CD14-positive monocyte (primary cell): ENCODE data around the gene RAB39B. TPM values are rescaled to one million over a fixed set of nuclear protein-coding genes. Genes with fewer than 3 reads are reported as not detected.

Experiments used
- DNase-seq, 3 donors: peaks; one replicate each; pipeline ENCODE4 v3.0.0-alpha.2; 2011 to 2022
- H2AFZ ChIP-seq: 2 replicates; pipeline ENCODE4 v1.6.0; 2012; ENCODE audit warnings: mild to moderate bottlenecking, low read depth, low read length, inconsistent platforms; ENCODE audit not compliant: insufficient read depth, poor library complexity, severe bottlenecking
- H3K27ac ChIP-seq, 2 donors: 1 replicate in 1 of 2; 2 replicates in 1 of 2; pipeline ENCODE4 v1.5.1; 2012 to 2013; ENCODE audit warnings: low read length in 2 of 2, control low read depth in 1 of 2, inconsistent platforms in 1 of 2, low read depth in 1 of 2, mild to moderate bottlenecking in 1 of 2
- H3K27me3 ChIP-seq, 2 donors: one replicate each; pipeline versions ENCODE4 v1.6.0 to v1.6.1; 2011 to 2013; ENCODE audit warnings: low read length in 2 of 2; ENCODE audit not compliant: control insufficient read depth in 2 of 2, insufficient read depth in 2 of 2
- H3K36me3 ChIP-seq, 2 donors: replicated peaks in 1 of 2; 1 replicate in 1 of 2; 2 replicates in 1 of 2; pipeline versions ENCODE4 v1.5.1 to v1.6.1; 2012 to 2013; ENCODE audit warnings: low read length in 2 of 2, control low read depth in 1 of 2, inconsistent platforms in 1 of 2, mild to moderate bottlenecking in 1 of 2; ENCODE audit not compliant: insufficient read depth in 2 of 2, control insufficient read depth in 1 of 2
- H3K4me1 ChIP-seq, 2 donors: 1 replicate in 1 of 2; 2 replicates in 1 of 2; pipeline versions ENCODE4 v1.5.1 to v1.6.1; 2012 to 2013; ENCODE audit warnings: low read length in 2 of 2, control low read depth in 1 of 2, inconsistent platforms in 1 of 2, mild to moderate bottlenecking in 1 of 2, moderate library complexity in 1 of 2; ENCODE audit not compliant: insufficient read depth in 2 of 2, control insufficient read depth in 1 of 2
- H3K4me2 ChIP-seq: replicated peaks from 2 replicates; pipeline ENCODE3; 2012; ENCODE audit warnings: low read length, moderate library complexity, mild to moderate bottlenecking; ENCODE audit not compliant: poor library complexity, severe bottlenecking; ENCODE audit errors: extremely low read depth
- H3K4me3 ChIP-seq, 3 experiments: fragments of 200-600 bp in 1 of 3; sonication (generic) in 1 of 3; replicated peaks in 1 of 3; 1 replicate in 2 of 3; 2 replicates in 1 of 3; pipeline ENCODE4 v1.5.1; 2011 to 2013; ENCODE audit warnings: low read length in 3 of 3, mild to moderate bottlenecking in 3 of 3, control low read depth in 2 of 3, low read depth in 2 of 3, inconsistent platforms in 1 of 3, moderate library complexity in 1 of 3
- H3K79me2 ChIP-seq: 2 replicates; pipeline ENCODE4 v1.6.0; 2012; ENCODE audit warnings: mild to moderate bottlenecking, control low read depth, inconsistent platforms, low read length, moderate library complexity; ENCODE audit not compliant: insufficient read depth
- H3K9ac ChIP-seq: 2 replicates; pipeline ENCODE4 v1.6.0; 2017; ENCODE audit warnings: low read length, mild to moderate bottlenecking; ENCODE audit not compliant: insufficient read depth, poor library complexity, severe bottlenecking
- H3K9me3 ChIP-seq, 2 donors: replicated peaks in 1 of 2; 1 replicate in 1 of 2; 2 replicates in 1 of 2; pipeline versions ENCODE4 v1.5.1 to v1.6.1; 2012 to 2013; ENCODE audit warnings: low read length in 2 of 2, control low read depth in 1 of 2; ENCODE audit not compliant: control insufficient read depth in 1 of 2, insufficient read depth in 1 of 2
- H4K20me1 ChIP-seq: 2 replicates; pipeline ENCODE4 v1.6.0; 2012; ENCODE audit warnings: mild to moderate bottlenecking, low read length, control low read depth, moderate library complexity; ENCODE audit not compliant: insufficient read depth
- H3K27ac Mint-ChIP-seq, 7 donors: one replicate each; pipeline ENCODE4 v1.8.0; 2020; ENCODE audit warnings: mild to moderate bottlenecking in 7 of 7, mixed read lengths in 7 of 7, moderate library complexity in 6 of 7, inconsistent platforms in 2 of 7
- H3K27me3 Mint-ChIP-seq, 3 donors: one replicate each; pipeline ENCODE4 v1.8.0; 2021 to 2022; ENCODE audit warnings: low read depth in 3 of 3, mild to moderate bottlenecking in 3 of 3, mixed read lengths in 3 of 3, moderate library complexity in 3 of 3, inconsistent platforms in 1 of 3
- H3K36me3 Mint-ChIP-seq, 2 donors: one replicate each; pipeline ENCODE4 v1.8.0; 2020; ENCODE audit warnings: mixed read lengths in 2 of 2, inconsistent platforms in 1 of 2, mild to moderate bottlenecking in 1 of 2
- H3K4me1 Mint-ChIP-seq: one replicate; pipeline ENCODE4 v1.8.0; 2020; ENCODE audit warnings: mild to moderate bottlenecking, mixed read lengths
- H3K4me3 Mint-ChIP-seq, 2 donors: one replicate each; pipeline ENCODE4 v1.8.0; 2020; ENCODE audit warnings: mild to moderate bottlenecking in 2 of 2, mixed read lengths in 2 of 2, moderate library complexity in 1 of 2
- H3K9me3 Mint-ChIP-seq, 7 donors: one replicate each; pipeline ENCODE4 v1.8.0; 2020 to 2022; ENCODE audit warnings: mixed read lengths in 7 of 7, mild to moderate bottlenecking in 6 of 7, moderate library complexity in 6 of 7, inconsistent platforms in 2 of 7
- WGBS: methylation state at CpG from one replicate; pipeline ENCODE4 v1.1.5; 2013; ENCODE audit warnings: missing lambda C conversion rate; ENCODE audit not compliant: insufficient coverage; 5-methylcytosine and 5-hydroxymethylcytosine counted together
- intact Hi-C, 2 donors: fragments of 100-400 bp; cut with micrococcal nuclease; formaldehyde crosslinking; loops; one replicate each; pipeline versions ENCODE4 v1.15.0 to v1.15.1; 2023
- polyA plus RNA-seq, 3 donors: library from polyadenylated mRNA; depleted of rRNA in 1 of 3; unstranded in 2 of 3; stranded (reverse) in 1 of 3; fragments of 300-500 nt in 2 of 3; fragments of >200 nt in 1 of 3; fragmentation: Illumina TruSeq in 2 of 3; gene quantifications; 1 replicate in 2 of 3; 2 replicates in 1 of 3; pipeline ENCODE4 v1.2.3, GENCODE V29; 2012 to 2021
- TF ChIP-seq, protein P1 (sequence below): fragments of 200-600 bp; IDR thresholded peaks from one replicate; pipeline ENCODE4 v1.8.0; 2022; ENCODE audit warnings: antibody characterized with exemption, mild to moderate bottlenecking

RAB39B gene
- polyA plus RNA-seq, 3 donors: 0.20 to 0.41 (median 0.25) TPM

DNA sequence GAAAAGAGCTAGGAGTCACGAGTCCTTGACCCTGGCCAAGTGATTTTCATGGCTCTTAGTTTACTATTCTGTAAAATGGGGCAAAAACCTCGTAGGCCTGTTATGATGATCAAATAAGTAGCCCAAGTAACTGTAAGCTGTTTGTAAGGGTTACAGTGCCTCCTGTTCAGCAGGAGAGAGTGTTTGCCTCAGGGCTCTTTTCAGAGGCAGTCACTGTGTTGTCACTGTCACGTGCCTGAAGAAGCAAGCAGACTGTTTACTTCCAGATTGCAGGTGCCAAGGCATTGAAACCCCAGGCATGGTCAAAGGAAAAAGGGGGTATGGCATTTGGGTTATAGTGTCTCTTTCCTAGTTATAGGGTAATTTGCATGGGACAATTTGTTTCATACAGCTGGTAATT lies 4.5 kb downstream of the RAB39B start:
- Mint-ChIP-seq H3K27me3 (peaks cover 0 to 2% (median 0%) of the 10 kb centered on the region in 3 donors), H3K4me3 (no peak overlapping the region), H3K36me3 (no peaks in the 10 kb centered on the region), H3K9me3 (peaks cover 0 to 2% (median 0%) of the 10 kb centered on the region in 7 donors), H3K4me1 (peaks cover 19% of the 10 kb centered on the region), H3K27ac (no peak overlapping the region)
- intact Hi-C loops: no loop called here
- Histone ChIP-seq H3K4me1 (peaks cover 9 to 23% of the 10 kb centered on the region in 2 donors), H3K79me2 (no peaks in the 10 kb centered on the region), H2AFZ (no peak overlapping the region), H3K27me3 (no peaks in the 10 kb centered on the region), H4K20me1 (no peaks in the 10 kb centered on the region), H3K9ac (no peak overlapping the region), H3K4me2 (no peak overlapping the region), H3K27ac (no peak overlapping the region), H3K9me3 (no peaks in the 10 kb centered on the region), H3K36me3 (no peaks in the 10 kb centered on the region), H3K4me3 (no peak overlapping the region)
- 93% methylated on average over 3 of the region's 3 CpGs for WGBS
- DNase-seq: no peak
- TF ChIP-seq, protein P1, sequence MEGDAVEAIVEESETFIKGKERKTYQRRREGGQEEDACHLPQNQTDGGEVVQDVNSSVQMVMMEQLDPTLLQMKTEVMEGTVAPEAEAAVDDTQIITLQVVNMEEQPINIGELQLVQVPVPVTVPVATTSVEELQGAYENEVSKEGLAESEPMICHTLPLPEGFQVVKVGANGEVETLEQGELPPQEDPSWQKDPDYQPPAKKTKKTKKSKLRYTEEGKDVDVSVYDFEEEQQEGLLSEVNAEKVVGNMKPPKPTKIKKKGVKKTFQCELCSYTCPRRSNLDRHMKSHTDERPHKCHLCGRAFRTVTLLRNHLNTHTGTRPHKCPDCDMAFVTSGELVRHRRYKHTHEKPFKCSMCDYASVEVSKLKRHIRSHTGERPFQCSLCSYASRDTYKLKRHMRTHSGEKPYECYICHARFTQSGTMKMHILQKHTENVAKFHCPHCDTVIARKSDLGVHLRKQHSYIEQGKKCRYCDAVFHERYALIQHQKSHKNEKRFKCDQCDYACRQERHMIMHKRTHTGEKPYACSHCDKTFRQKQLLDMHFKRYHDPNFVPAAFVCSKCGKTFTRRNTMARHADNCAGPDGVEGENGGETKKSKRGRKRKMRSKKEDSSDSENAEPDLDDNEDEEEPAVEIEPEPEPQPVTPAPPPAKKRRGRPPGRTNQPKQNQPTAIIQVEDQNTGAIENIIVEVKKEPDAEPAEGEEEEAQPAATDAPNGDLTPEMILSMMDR: no peak

DNA sequence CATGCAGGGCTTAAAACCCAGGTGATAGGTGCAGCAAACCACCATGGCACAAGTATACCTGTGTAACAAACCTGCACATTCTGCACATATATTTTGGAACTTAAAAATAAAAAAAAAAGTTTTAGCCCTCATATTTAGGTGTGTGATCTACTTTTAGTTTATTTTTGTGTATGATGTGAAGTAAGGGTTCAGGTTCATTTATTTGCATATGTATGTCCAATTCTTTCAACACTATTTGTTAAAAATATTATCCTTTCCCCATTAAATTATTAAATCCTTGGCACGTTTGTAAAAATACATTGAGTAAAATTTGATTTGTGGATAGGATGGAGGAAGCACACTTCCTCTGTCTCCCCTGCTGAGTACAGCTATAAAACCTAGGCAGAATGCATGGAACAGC lies 12.9 kb downstream of the RAB39B start:
- Mint-ChIP-seq H3K27me3 (no peaks in the 10 kb centered on the region), H3K36me3 (no peaks in the 10 kb centered on the region), H3K4me3 (no peak overlapping the region), H3K4me1 (no peaks in the 10 kb centered on the region), H3K9me3 (peaks cover 0 to 1% (median 0%) of the 10 kb centered on the region in 7 donors), H3K27ac (no peak overlapping the region)
- H2AFZ ChIP-seq: no peak overlapping the region
- WGBS: no CpG with 5 or more reads among the region's 1 CpG
- TF ChIP-seq, protein P1: no peak
- H3K36me3 ChIP-seq: no peaks in the 10 kb centered on the region
- no peak overlapping the region for H3K4me3 ChIP-seq
- no peak overlapping the region for H3K27ac ChIP-seq
- H3K27me3 ChIP-seq: no peaks in the 10 kb centered on the region
- no peaks in the 10 kb centered on the region for H3K79me2 ChIP-seq
- no peak overlapping the region for H3K4me2 ChIP-seq
- H3K9me3 ChIP-seq: no peaks in the 10 kb centered on the region
- intact Hi-C loops: no loop called here
- DNase-seq: no peak
- no peak overlapping the region for H3K9ac ChIP-seq
- H4K20me1 ChIP-seq: no peaks in the 10 kb centered on the region
- H3K4me1 ChIP-seq: no peaks in the 10 kb centered on the region
